Erythroblast (primary cell): Measurements from ENCODE around the gene RAVER2.

Experiments used
- GATA1 ChIP-seq: IDR thresholded peaks from 2 replicates; pipeline ENCODE4 v1.6.1; 2011; ENCODE audit warnings: low read depth, mild to moderate bottlenecking, control low read depth, low read length, moderate library complexity
- POLR2A ChIP-seq: IDR thresholded peaks from 2 replicates; pipeline ENCODE4 v1.6.1; 2011; ENCODE audit warnings: mild to moderate bottlenecking, low read length

DNA sequence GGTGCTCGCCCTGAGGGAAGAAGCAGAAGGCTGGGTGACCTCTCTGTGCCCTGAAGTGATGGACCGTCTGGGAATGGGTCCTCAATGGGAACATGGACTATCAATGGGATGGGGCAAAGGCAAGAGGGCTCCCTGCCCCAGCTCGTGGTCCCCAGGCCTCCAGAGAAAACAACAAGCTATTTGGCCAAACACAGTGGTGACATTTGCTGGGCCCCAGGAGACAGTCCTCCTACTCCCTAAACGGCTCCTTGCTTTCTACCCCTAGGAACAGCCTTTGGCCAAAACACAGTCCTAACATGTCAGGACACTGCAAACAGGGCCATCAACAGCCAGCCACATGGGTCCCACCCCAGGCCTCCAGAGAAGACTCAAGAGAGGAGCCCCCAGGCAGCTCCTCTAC, 102.8 kb downstream of the RAVER2 start:
- TF ChIP-seq POLR2A = no peak
- no peak for TF ChIP-seq GATA1
